A549 treated with CORT108297 at 1 μM for 4 hours (cell line): ENCODE measurements around the gene OAS3. TPM values are rescaled to one million over a fixed set of nuclear protein-coding genes. Genes with fewer than 3 reads are reported as not detected.

Source experiments
- total RNA-seq: library from RNA; stranded (reverse); fragments of 200-300 nt; extraction: Qiagen RNA extraction; gene quantifications from 5 replicates; pipeline ENCODE4 v1.2.3, GENCODE V29; 2022

The OAS3 gene
- 22.3 to 31.0 TPM (median 27.9 TPM) in 5 replicates for total RNA-seq

DNA sequence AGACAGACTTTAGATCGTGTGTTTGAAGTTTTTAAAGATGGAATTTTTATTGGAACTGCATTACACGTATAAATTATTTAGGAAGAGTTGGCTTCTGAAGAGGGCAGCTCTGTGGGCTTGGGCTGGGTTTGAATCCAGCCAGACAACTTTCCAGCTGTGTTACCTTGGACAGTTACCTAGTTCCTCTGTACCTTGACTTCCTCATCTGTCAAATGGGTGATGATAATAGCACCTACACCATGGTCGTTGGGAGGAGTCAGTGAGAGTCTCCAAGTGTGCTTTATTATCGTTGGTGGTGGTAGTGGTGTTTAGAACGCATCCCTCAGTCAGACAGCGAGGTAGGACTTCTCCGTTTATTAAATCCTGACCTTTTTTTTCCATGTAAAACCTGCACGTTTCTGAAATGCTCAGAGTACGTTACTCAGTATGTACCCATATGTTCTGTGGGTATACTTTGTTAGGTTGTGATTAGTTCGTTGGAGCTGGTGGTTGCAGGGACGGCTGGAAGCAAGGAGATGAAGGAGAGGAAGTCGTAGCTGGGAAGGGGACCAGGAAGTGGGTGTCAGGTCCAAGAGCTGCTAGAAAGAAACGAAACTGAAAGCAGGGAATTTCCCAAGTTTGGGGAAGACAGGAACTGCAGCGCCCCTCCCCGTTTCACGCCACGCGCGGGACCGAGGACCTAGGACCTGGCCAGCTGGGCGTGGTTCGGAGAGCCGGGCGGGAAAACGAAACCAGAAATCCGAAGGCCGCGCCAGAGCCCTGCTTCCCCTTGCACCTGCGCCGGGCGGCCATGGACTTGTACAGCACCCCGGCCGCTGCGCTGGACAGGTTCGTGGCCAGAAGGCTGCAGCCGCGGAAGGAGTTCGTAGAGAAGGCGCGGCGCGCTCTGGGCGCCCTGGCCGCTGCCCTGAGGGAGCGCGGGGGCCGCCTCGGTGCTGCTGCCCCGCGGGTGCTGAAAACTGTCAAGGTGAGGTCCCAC is at the start of gene OAS3:
Gene OAS3 (plus strand): TSS at position 734 of the 979 bp plus-strand sequence. CDS start 57 bp downstream, at position 791.

DNA sequence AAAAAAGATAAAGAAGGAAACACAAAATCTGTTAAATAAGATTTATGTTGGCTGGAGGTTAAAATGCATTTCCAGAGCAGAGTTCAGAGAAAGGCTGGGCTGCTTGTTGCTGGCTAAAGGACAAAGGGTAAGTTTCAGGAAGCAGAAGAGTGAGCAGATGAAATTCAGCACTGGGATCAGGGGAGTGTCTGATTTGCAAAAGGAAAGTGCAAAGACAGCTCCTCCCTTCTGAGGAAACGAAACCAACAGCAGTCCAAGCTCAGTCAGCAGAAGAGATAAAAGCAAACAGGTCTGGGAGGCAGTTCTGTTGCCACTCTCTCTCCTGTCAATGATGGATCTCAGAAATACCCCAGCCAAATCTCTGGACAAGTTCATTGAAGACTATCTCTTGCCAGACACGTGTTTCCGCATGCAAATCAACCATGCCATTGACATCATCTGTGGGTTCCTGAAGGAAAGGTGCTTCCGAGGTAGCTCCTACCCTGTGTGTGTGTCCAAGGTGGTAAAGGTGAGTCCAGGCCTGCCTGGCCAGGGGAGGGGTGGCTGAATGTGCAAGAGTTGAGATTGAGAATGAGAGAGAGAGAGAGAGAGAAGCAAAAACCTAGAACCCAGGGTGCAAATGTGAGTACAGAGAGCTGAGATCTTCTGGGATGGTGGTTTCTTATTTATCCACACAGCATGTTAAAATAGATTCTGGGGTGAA is 31.4 kb upstream of the OAS3 start, which contains the start of gene OAS1:
Gene OAS1 (plus strand): TSS at position 251 of the 703 bp plus-strand sequence. CDS start 78 bp downstream, at position 329.

GRCh38 chr12:112978163-112979040 is 40.1 kb downstream of the OAS3 start, which contains the start of gene OAS2:
TSS of gene OAS2 (plus strand) at chr12:112978519. CDS start at chr12:112978609, 90 bp downstream.

Other genes with a start within 250 kb of the OAS3 start
- 0.14 to 0.31 TPM (median 0.23 TPM) in 5 replicates for gene RPH3A, start 146.7 kb upstream of the OAS3 start, total RNA-seq
- gene OAS1, start 31.5 kb upstream of the OAS3 start, total RNA-seq, result 38.6 to 64.7 TPM (median 56.9 TPM) in 5 replicates
- 0.21 to 0.27 TPM (median 0.23 TPM) in 5 replicates for gene OAS2, start 40.0 kb downstream of the OAS3 start, total RNA-seq
- 0.32 to 0.62 TPM (median 0.42 TPM) in 5 replicates for gene DTX1, start 118.3 kb downstream of the OAS3 start, total RNA-seq
- gene RASAL1, start 197.3 kb downstream of the OAS3 start, total RNA-seq, result 0.45 to 0.63 TPM (median 0.53 TPM) in 5 replicates
- gene CFAP73, start 211.2 kb downstream of the OAS3 start, total RNA-seq, result 0.07 to 0.13 TPM (median 0.11 TPM) in 4 of 5 replicates, not detected in the other
- 43.0 to 83.8 TPM (median 77.4 TPM) in 5 replicates for gene DDX54, start 247.0 kb downstream of the OAS3 start, total RNA-seq
- 24.7 to 39.4 TPM (median 37.3 TPM) in 5 replicates for gene RITA1, start 247.2 kb downstream of the OAS3 start, total RNA-seq